ENCODE results near the gene RUNX1. TPM values are rescaled to one million over a fixed set of nuclear protein-coding genes. Genes with fewer than 3 reads are reported as not detected.

The RUNX1 gene
- total and polyA plus RNA-seq, 8 donors, result 7.5 to 89.6 (median 10.8) TPM

DNA sequence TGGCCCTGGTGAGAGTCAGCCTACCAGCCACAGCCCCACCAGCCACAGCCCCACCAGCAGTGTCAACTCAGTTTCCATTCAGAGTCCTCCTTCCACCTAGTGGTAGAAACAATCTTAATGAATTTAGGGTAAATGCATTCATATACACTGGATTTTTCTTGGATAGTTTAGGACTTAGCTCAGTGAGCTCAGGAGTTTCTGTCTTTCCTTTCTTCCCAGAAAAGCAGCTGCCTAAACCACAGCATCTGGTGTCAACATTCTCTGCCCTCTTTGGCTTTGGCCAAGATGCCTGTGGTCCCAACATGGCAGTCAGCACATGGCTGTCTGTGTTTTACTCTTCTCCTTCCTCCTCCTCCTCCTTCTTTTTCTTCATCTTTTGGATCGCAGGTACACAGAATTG is 286.3 kb downstream of the RUNX1 start:
- Histone ChIP-seq H3K4me1 (no peaks in the 10 kb centered on the region), H3K27ac (no peak overlapping the region), H3K9me3 (no peaks in the 10 kb centered on the region), H3K27me3 (no peaks in the 10 kb centered on the region), H3K36me3 (no peaks in the 10 kb centered on the region), H3K4me3 (no peak overlapping the region)
- intact Hi-C loops (cut with DNase I), result no loop called here
- DNase-seq (no peak), ATAC-seq (no peak)
- TF ChIP-seq, protein P1, sequence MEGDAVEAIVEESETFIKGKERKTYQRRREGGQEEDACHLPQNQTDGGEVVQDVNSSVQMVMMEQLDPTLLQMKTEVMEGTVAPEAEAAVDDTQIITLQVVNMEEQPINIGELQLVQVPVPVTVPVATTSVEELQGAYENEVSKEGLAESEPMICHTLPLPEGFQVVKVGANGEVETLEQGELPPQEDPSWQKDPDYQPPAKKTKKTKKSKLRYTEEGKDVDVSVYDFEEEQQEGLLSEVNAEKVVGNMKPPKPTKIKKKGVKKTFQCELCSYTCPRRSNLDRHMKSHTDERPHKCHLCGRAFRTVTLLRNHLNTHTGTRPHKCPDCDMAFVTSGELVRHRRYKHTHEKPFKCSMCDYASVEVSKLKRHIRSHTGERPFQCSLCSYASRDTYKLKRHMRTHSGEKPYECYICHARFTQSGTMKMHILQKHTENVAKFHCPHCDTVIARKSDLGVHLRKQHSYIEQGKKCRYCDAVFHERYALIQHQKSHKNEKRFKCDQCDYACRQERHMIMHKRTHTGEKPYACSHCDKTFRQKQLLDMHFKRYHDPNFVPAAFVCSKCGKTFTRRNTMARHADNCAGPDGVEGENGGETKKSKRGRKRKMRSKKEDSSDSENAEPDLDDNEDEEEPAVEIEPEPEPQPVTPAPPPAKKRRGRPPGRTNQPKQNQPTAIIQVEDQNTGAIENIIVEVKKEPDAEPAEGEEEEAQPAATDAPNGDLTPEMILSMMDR (IDR thresholded peaks at IDR 0.05), result no peak

DNA sequence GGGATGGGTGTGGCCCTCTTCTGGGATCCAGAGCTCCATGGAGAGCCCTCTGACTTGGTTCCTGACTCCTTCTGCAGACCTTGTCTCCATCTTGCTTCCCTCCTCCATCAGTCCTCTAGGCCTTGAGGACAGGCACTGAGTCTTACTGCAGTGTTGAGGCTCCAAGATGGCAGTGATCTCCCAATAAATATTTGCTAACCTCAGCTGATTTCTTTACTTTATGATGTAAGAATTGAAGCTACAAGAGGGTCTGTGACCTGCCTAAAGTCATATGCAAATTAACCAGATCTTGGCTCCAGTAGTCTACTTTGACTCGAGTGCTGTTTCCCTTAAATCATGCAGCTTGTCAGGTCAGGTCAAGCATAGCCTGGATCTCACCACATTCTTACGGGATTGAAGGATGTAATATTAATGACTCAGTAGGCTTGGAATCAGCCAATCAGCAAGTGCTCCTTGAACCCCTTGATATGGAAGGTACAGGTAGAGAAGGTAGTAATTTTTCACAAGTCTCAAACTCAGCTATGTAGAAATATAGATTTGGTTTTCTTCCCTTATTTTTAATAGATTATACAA is 287.3 kb downstream of the RUNX1 start:
- Histone ChIP-seq H3K36me3 (no peaks in the 10 kb centered on the region), H3K4me3 (no peak overlapping the region), H3K9me3 (no peaks in the 10 kb centered on the region), H3K27me3 (no peaks in the 10 kb centered on the region), H3K4me1 (no peaks in the 10 kb centered on the region), H3K27ac (no peak overlapping the region)
- TF ChIP-seq, protein P1 (IDR thresholded peaks at IDR 0.05), result no peak
- ATAC-seq, result peak; percentile 79
- intact Hi-C loops (cut with DNase I), result no loop called here
- DNase-seq, result no peak

DNA sequence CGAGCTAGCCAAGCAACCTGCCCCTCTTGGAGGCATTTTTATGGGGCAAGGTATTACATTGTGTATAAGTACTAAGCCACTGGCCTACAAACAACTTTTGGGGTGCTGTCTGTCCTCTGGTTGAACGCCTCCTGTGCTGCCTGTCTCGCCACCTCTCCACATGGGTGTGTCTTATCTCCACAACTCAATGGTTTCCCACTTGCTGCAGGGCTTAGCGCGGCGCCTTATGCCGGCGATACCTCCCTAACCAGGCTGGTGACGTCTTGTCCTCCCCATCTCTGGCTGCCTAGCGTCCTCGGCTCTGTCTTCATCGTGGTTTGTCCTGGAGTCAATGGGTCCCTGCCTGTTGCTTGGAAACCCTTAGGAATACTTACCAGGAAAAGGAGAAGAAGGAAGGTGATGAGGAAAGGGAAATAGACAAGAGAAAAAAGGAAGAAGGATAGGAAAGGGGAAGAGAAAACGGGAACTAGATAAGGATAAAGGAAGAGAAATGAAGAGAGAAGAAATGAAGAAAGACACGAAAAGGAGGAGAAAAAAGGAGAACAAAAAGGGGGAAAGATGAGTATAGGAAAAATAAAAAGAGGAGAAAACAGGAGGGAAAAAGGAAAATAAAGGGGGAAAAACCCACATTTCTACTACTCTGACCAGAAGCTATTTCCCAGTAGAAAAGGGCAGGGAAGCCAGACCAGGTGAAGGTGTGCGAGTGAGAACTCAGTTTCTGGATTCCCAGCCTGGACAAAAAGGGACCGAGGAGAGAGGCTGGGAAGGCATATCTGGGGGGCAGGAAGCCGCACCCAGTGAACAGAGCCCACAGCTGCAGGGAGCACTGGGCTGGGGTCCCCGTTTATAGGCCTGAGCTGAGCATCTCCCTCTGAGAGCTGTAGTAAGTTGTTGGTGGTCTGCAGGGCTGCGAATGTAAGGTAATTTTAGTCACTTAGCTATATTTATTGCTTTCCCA is 294.1 kb downstream of the RUNX1 start:
- ATAC-seq, result no peak
- TF ChIP-seq, protein P1 (IDR thresholded peaks at IDR 0.05), result no peak
- H3K9me3 ChIP-seq, result no peaks in the 10 kb centered on the region
- no peaks in the 10 kb centered on the region for H3K4me1 ChIP-seq
- no peaks in the 10 kb centered on the region for H3K36me3 ChIP-seq
- no peak overlapping the region for H3K27ac ChIP-seq
- DNase-seq, result no peak
- intact Hi-C loops (cut with DNase I), result no loop called here
- H3K4me3 ChIP-seq, result no peak overlapping the region
- H3K27me3 ChIP-seq, result no peaks in the 10 kb centered on the region

DNA sequence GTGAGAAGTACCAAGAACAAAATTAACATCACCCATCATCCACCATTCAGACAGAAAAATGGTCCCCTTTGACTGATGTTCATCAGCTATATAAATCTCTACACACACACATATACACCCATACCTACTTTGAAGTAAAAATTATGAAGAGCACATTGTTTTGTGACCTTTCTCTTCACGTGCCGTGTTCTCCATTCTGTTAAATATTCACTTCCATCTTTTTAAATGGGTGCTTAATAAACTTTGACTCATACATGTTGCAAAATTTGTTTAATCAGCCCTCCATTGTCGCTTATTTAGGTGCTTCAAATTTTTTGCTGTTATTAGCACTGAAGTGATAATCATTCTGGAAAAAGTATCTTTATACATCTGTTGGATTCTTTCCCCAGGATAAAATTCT is 300.2 kb downstream of the RUNX1 start:
- TF ChIP-seq, protein P1 (IDR thresholded peaks at IDR 0.05), result no peak
- Histone ChIP-seq H3K4me1 (peaks cover 3 to 6% of the 10 kb centered on the region in 2 donors), H3K27ac (no peak overlapping the region), H3K9me3 (no peaks in the 10 kb centered on the region), H3K27me3 (no peaks in the 10 kb centered on the region), H3K4me3 (no peak overlapping the region), H3K36me3 (no peaks in the 10 kb centered on the region)
- ATAC-seq (no peak), DNase-seq (no peak)
- intact Hi-C loops (cut with DNase I), result no loop called here

DNA sequence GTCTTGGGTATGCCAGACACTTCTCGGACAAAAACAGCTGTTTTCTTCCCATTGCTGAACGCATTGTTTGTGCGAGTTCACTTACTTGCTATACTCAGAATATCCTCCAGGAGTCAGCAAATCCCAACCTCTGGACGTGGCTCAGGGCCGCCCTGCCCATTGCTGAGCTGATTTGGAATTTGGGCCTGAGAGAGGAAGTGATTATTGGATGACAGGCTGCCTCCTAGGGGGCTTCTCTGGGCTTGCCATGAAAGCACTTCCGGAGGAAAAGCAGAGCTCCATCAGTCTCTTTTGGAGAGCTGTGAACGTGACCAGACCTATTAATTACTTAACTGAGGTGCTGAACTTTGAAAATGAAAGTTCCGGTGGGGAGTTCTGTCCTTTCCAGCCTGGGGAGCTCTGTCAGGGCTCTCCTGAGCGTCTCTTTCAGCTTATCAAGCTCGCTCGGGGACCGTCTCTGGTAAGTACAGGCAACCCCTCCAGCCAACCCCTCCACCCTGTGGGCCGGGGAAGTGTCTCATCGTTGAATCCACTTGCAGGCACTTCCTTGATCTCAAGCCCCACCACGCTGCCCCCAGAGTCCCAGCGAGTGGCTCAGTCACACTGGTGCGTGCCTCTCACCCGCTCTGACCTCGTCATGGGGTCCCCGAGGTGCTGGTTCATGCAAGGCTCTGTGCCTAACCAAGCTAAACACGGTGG is 303.4 kb downstream of the RUNX1 start:
- Histone ChIP-seq H3K27ac (no peak overlapping the region), H3K27me3 (peaks cover 0 to 9% of the 10 kb centered on the region in 2 donors), H3K4me3 (peak overlapping the region in 1 of 2 donors; percentile 24), H3K9me3 (no peaks in the 10 kb centered on the region), H3K36me3 (no peaks in the 10 kb centered on the region), H3K4me1 (peaks cover 3 to 6% of the 10 kb centered on the region in 2 donors)
- TF ChIP-seq, protein P1 (IDR thresholded peaks at IDR 0.05), result peak; percentile 80 to 85
- intact Hi-C loops (cut with DNase I), result no loop called here
- DNase-seq, result peak; percentile 71 to 85 (median 78)
- peak; percentile 98 for ATAC-seq
